KOPT-K1 (cell line): ENCODE measurements around the gene ICE2.

Source experiments
- H3K27ac ChIP-seq: fragments of 200-600 bp; sonication (generic); 2 replicates; pipeline ENCODE4 v1.5.1; 2016; ENCODE audit warnings: antibody characterized with exemption, mild to moderate bottlenecking, low read depth, low read length; ENCODE audit not compliant: poor library complexity, severe bottlenecking
- H3K36me3 ChIP-seq: fragments of 200-600 bp; sonication (generic); 2 replicates; pipeline ENCODE4 v1.5.1; 2017; ENCODE audit warnings: antibody characterized with exemption, mild to moderate bottlenecking, low read length, moderate library complexity; ENCODE audit not compliant: insufficient read depth
- H3K9me3 ChIP-seq: fragments of 200-600 bp; sonication (generic); 2 replicates; pipeline ENCODE4 v1.5.1; 2017; ENCODE audit warnings: antibody characterized with exemption, low read length, mild to moderate bottlenecking; ENCODE audit not compliant: insufficient read depth, poor library complexity, severe bottlenecking

ICE2 gene

GRCh38 chr15:60384053-60384452 lies 94.9 kb downstream of the ICE2 start:
- Histone ChIP-seq H3K27ac (no peak overlapping the region), H3K9me3 (no peaks in the 10 kb centered on the region), H3K36me3 (no peaks in the 10 kb centered on the region)

GRCh38 chr15:60382773-60383674 lies 95.9 kb downstream of the ICE2 start:
- Histone ChIP-seq H3K27ac (no peak overlapping the region), H3K9me3 (no peaks in the 10 kb centered on the region), H3K36me3 (no peaks in the 10 kb centered on the region)

GRCh38 chr15:60381148-60381788 lies 97.7 kb downstream of the ICE2 start:
- no peak overlapping the region for H3K27ac ChIP-seq
- no peaks in the 10 kb centered on the region for H3K9me3 ChIP-seq
- no peaks in the 10 kb centered on the region for H3K36me3 ChIP-seq

- no peak overlapping the region for H3K27ac ChIP-seq
- H3K9me3 ChIP-seq = no peaks in the 10 kb centered on the region
- no peaks in the 10 kb centered on the region for H3K36me3 ChIP-seq
Measured at GRCh38 chr15:60379525-60380274, 99.2 kb downstream of the ICE2 start.

GRCh38 chr15:60379185-60379524 lies 99.8 kb downstream of the ICE2 start:
- H3K36me3 ChIP-seq = no peaks in the 10 kb centered on the region
- no peak overlapping the region for H3K27ac ChIP-seq
- H3K9me3 ChIP-seq = no peaks in the 10 kb centered on the region

GRCh38 chr15:60376677-60377095 lies 102.3 kb downstream of the ICE2 start:
- Histone ChIP-seq H3K27ac (no peak overlapping the region), H3K36me3 (no peaks in the 10 kb centered on the region), H3K9me3 (no peaks in the 10 kb centered on the region)

- H3K36me3 ChIP-seq = no peaks in the 10 kb centered on the region
- no peaks in the 10 kb centered on the region for H3K9me3 ChIP-seq
- H3K27ac ChIP-seq = no peak overlapping the region
Measured at GRCh38 chr15:60375306-60375705, 103.6 kb downstream of the ICE2 start.

GRCh38 chr15:60374628-60375081 lies 104.3 kb downstream of the ICE2 start:
- no peaks in the 10 kb centered on the region for H3K9me3 ChIP-seq
- H3K36me3 ChIP-seq = no peaks in the 10 kb centered on the region
- no peak overlapping the region for H3K27ac ChIP-seq

GRCh38 chr15:60374209-60374608 lies 104.7 kb downstream of the ICE2 start:
- H3K36me3 ChIP-seq = no peaks in the 10 kb centered on the region
- no peaks in the 10 kb centered on the region for H3K9me3 ChIP-seq
- no peak overlapping the region for H3K27ac ChIP-seq

GRCh38 chr15:60373745-60374144 lies 105.2 kb downstream of the ICE2 start:
- Histone ChIP-seq H3K36me3 (no peaks in the 10 kb centered on the region), H3K27ac (no peak overlapping the region)

GRCh38 chr15:60373327-60373726 lies 105.6 kb downstream of the ICE2 start:
- H3K36me3 ChIP-seq = no peaks in the 10 kb centered on the region
- no peaks in the 10 kb centered on the region for H3K9me3 ChIP-seq
- no peak overlapping the region for H3K27ac ChIP-seq

More at GRCh38 chr15:60373745-60374144, 105.2 kb downstream of the ICE2 start:
- no peaks in the 10 kb centered on the region for H3K9me3 ChIP-seq

GRCh38 chr15:60372756-60373155 lies 106.2 kb downstream of the ICE2 start:
- Histone ChIP-seq H3K9me3 (no peaks in the 10 kb centered on the region), H3K27ac (no peak overlapping the region), H3K36me3 (no peaks in the 10 kb centered on the region)

GRCh38 chr15:60372227-60372626 lies 106.7 kb downstream of the ICE2 start:
- H3K27ac ChIP-seq = no peak overlapping the region
- no peaks in the 10 kb centered on the region for H3K9me3 ChIP-seq
- H3K36me3 ChIP-seq = no peaks in the 10 kb centered on the region

- no peaks in the 10 kb centered on the region for H3K36me3 ChIP-seq
- H3K9me3 ChIP-seq = no peaks in the 10 kb centered on the region
- no peak overlapping the region for H3K27ac ChIP-seq
Measured at GRCh38 chr15:60371175-60372051, 107.5 kb downstream of the ICE2 start.

- Histone ChIP-seq H3K36me3 (no peaks in the 10 kb centered on the region), H3K9me3 (no peaks in the 10 kb centered on the region), H3K27ac (no peak overlapping the region)
Measured at GRCh38 chr15:60370869-60371136, 108.1 kb downstream of the ICE2 start.
